Fibroblast of villous mesenchyme (primary cell): ENCODE measurements around the gene TCTA. TPM values are rescaled to one million over a fixed set of nuclear protein-coding genes. Genes with fewer than 3 reads are reported as not detected.

Experiments
- DNase-seq: peaks from one replicate; pipeline ENCODE4 v3.0.0-alpha.2; 2010; ENCODE audit warnings: low read depth
- H3K4me3 ChIP-seq: 2 replicates; pipeline ENCODE4 v1.5.1; 2011; ENCODE audit warnings: low read depth, mild to moderate bottlenecking, low read length
- CTCF ChIP-seq: IDR thresholded peaks from 2 replicates; pipeline ENCODE4 v1.5.1; 2012; ENCODE audit warnings: low read depth, mild to moderate bottlenecking, low read length; ENCODE audit not compliant: insufficient read depth
- total RNA-seq: library from RNA; depleted of rRNA; stranded (reverse); fragments of >200 nt; gene quantifications from 2 replicates; pipeline ENCODE4 v1.2.3, GENCODE V29; 2012

TCTA gene
- total RNA-seq, 1 donor, result 27.2 TPM

GRCh38 chr3:49416867-49417266 lies 4.6 kb downstream of the TCTA start:
- DNase-seq, result no peak
- no peak for TF ChIP-seq CTCF
- H3K4me3 ChIP-seq, result no peak overlapping the region

GRCh38 chr3:49417516-49418120 lies 5.4 kb downstream of the TCTA start:
- H3K4me3 ChIP-seq, result no peak overlapping the region
- no peak for TF ChIP-seq CTCF
- DNase-seq, result no peak

- no peak for TF ChIP-seq CTCF
- no peak for DNase-seq
Observed at GRCh38 chr3:49421890-49422378, 9.7 kb downstream of the TCTA start.

GRCh38 chr3:49422379-49423248 lies 10.4 kb downstream of the TCTA start, which contains the start of gene AMT:
Gene AMT, minus strand, starts transcription at chr3:49422473. Its CDS starts 23 bp downstream, at chr3:49422450.
- peak; percentile 60 for DNase-seq
- H3K4me3 ChIP-seq, result peak within 1 kb of the TSS; percentile 40
- no peak for TF ChIP-seq CTCF

More at GRCh38 chr3:49421890-49422378, 9.7 kb downstream of the TCTA start:
- H3K4me3 ChIP-seq, result peak overlapping the region; percentile 40

GRCh38 chr3:49424816-49425215 lies 12.6 kb downstream of the TCTA start:
- no peak for TF ChIP-seq CTCF
- no peak for DNase-seq

GRCh38 chr3:49427586-49427985 lies 15.4 kb downstream of the TCTA start:
- TF ChIP-seq CTCF, result no peak
- H3K4me3 ChIP-seq, result no peak overlapping the region
- DNase-seq, result no peak

More at GRCh38 chr3:49424816-49425215, 12.6 kb downstream of the TCTA start:
- H3K4me3 ChIP-seq, result no peak overlapping the region
